Immature natural killer cell (primary cell): Measurements from ENCODE around the gene HOXC5. TPM values are rescaled to one million over a fixed set of nuclear protein-coding genes. Genes with fewer than 3 reads are reported as not detected.

Experiments used
- DNase-seq, 3 donors: peaks; one replicate each; pipeline ENCODE4 v3.0.0; 2022; ENCODE audit warnings: mixed read lengths in 1 of 3
- H3K27ac Mint-ChIP-seq, 6 donors: one replicate each; pipeline ENCODE4 v1.8.0; 2020; ENCODE audit warnings: mixed read lengths in 6 of 6, mild to moderate bottlenecking in 5 of 6, inconsistent platforms in 4 of 6, moderate library complexity in 3 of 6
- H3K27me3 Mint-ChIP-seq, 3 donors: one replicate each; pipeline ENCODE4 v1.8.0; 2020 to 2021; ENCODE audit warnings: low read depth in 3 of 3, mild to moderate bottlenecking in 3 of 3, mixed read lengths in 3 of 3, moderate library complexity in 3 of 3, inconsistent platforms in 1 of 3
- H3K36me3 Mint-ChIP-seq, 3 donors: one replicate each; pipeline ENCODE4 v1.8.0; 2020; ENCODE audit warnings: mixed read lengths in 3 of 3, inconsistent platforms in 2 of 3, mild to moderate bottlenecking in 2 of 3
- H3K4me1 Mint-ChIP-seq, 2 donors: one replicate each; pipeline ENCODE4 v1.8.0; 2020; ENCODE audit warnings: inconsistent platforms in 2 of 2, mild to moderate bottlenecking in 2 of 2, mixed read lengths in 2 of 2, moderate library complexity in 1 of 2
- H3K4me3 Mint-ChIP-seq, 5 donors: one replicate each; pipeline ENCODE4 v1.8.0; 2020; ENCODE audit warnings: mild to moderate bottlenecking in 5 of 5, mixed read lengths in 5 of 5, inconsistent platforms in 3 of 5, moderate library complexity in 3 of 5
- H3K9me3 Mint-ChIP-seq, 6 donors: one replicate each; pipeline ENCODE4 v1.8.0; 2020; ENCODE audit warnings: mild to moderate bottlenecking in 6 of 6, mixed read lengths in 6 of 6, inconsistent platforms in 4 of 6, moderate library complexity in 3 of 6
- polyA plus RNA-seq, 3 donors: library from polyadenylated mRNA; unstranded; fragments of 300-500 nt; fragmentation: Illumina TruSeq; gene quantifications; one replicate each; pipeline ENCODE4 v1.2.3, GENCODE V29; 2021

HOXC5 gene
- polyA plus RNA-seq, 3 donors from 2014 or later = not detected

DNA sequence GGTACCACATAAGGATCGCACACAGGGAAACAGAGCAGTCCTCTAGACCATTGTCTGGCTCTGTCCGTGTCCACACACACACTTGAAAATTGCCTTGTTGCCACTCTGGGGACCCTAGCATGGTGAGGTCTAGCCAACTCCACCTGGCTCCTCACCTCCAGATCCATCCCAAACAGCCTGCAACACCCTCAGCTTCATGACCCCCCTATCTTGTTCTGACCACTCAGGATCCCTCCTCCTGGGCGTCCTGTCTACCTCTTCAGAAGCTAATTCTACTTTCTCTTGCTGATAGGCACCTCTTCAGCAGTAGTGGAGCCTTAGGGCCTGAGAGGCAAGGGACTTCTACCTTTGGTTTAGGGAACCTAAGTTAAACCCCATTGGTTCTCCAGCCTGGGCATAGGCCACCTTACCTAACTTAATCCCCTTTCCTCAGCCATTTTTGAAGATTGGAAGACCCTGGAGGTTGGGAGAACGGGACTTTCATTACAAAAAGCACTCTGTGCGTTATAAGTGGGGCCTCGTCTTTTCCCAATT is 697 bp upstream of the HOXC5 start:
- peaks cover 20 to 32% of the 10 kb centered on the region in 2 donors for H3K4me1 Mint-ChIP-seq
- DNase-seq = no peak

DNA sequence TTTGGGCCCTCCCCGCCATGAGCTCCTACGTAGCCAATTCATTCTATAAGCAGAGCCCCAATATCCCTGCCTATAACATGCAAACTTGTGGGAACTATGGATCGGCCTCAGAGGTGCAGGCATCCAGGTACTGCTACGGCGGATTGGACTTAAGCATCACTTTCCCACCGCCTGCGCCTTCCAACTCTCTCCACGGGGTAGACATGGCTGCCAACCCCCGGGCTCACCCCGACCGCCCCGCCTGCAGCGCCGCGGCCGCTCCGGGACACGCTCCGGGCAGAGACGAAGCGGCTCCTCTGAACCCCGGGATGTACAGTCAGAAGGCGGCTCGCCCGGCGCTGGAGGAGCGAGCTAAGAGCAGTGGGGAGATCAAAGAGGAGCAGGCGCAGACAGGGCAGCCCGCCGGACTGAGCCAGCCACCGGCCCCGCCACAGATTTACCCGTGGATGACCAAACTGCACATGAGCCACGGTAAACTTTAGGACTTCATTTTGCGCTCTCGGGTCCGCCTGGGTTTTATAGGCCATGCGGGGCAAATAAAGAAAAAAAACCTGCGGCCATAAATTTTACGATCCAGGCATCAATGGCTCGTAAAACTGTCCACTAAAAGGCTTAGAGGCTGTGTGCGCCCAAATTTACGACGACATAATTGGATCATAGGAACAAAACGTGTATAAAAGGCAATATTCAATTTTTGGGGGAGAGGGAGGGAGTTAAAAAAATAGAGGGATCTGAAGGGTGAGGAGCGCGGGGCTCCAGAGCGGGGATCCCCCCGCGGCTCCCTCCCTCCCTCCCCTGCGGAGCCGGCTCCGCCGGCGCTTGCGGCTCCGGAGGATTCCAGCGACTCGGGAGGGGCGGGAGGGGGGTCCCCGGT is 493 bp downstream of the HOXC5 start:
- peak in 1 of 3 donors; percentile 34 for DNase-seq
- Mint-ChIP-seq H3K27me3 (peaks cover 37 to 61% (median 58%) of the 10 kb centered on the region in 3 donors), H3K9me3 (peaks cover 0 to 2% (median 0%) of the 10 kb centered on the region in 6 donors), H3K4me3 (peak overlapping the region; percentile 72 to 91 (median 84)), H3K36me3 (no peaks in the 10 kb centered on the region), H3K27ac (peak overlapping the region in 1 of 6 donors; percentile 14), H3K4me1 (peaks cover 20 to 31% of the 10 kb centered on the region in 2 donors)

More for the DNA sequence above, 697 bp upstream of the HOXC5 start:
- Mint-ChIP-seq H3K27me3 (peaks cover 37 to 63% (median 60%) of the 10 kb centered on the region in 3 donors), H3K36me3 (no peaks in the 10 kb centered on the region), H3K27ac (no peak overlapping the region), H3K9me3 (peaks cover 0 to 2% (median 0%) of the 10 kb centered on the region in 6 donors), H3K4me3 (peak overlapping the region in 1 of 5 donors; percentile 20)

DNA sequence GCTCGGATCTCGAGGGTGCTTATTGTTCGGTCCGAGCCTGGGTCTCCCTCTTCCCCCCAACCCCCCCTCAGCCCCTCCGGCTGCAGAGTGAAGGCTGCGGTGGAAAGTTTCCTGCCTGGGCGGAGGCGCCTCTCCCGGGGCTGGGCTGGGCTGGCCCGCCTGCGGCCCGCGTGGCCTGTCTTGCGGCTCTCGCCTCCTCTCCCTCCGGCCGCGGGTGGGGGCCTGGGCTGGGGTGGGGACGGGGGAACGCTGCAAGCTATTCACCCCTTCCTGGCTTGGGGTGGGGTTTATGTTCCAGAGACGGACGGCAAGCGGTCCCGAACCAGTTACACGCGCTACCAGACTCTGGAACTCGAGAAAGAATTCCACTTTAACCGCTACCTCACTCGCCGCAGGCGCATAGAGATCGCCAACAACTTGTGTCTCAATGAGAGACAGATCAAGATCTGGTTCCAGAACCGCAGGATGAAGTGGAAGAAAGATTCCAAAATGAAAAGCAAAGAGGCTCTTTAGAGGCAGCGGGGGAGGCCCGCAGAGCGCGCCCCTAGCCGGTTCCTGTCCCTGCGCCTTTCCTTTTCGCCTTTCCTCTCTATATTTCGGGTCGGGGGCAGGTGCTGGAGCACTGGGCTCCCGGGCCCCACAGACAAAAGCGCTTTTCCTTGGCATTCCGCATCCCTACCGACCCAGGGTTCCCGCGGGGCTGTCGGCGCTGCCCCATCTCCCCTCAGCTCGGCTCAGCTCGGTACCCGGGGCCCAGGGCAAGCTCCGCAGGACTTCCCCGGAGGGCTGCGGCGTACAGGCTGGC is 1.3 kb downstream of the HOXC5 start:
- H3K27ac Mint-ChIP-seq = no peak overlapping the region
- H3K27me3 Mint-ChIP-seq = peaks cover 43 to 56% (median 52%) of the 10 kb centered on the region in 3 donors
- H3K9me3 Mint-ChIP-seq = peaks cover 0 to 2% (median 0%) of the 10 kb centered on the region in 6 donors
- no peak for DNase-seq
- H3K36me3 Mint-ChIP-seq = no peaks in the 10 kb centered on the region
- peaks cover 20 to 27% of the 10 kb centered on the region in 2 donors for H3K4me1 Mint-ChIP-seq
- H3K4me3 Mint-ChIP-seq = peak overlapping the region; percentile 71 to 90 (median 82)

DNA sequence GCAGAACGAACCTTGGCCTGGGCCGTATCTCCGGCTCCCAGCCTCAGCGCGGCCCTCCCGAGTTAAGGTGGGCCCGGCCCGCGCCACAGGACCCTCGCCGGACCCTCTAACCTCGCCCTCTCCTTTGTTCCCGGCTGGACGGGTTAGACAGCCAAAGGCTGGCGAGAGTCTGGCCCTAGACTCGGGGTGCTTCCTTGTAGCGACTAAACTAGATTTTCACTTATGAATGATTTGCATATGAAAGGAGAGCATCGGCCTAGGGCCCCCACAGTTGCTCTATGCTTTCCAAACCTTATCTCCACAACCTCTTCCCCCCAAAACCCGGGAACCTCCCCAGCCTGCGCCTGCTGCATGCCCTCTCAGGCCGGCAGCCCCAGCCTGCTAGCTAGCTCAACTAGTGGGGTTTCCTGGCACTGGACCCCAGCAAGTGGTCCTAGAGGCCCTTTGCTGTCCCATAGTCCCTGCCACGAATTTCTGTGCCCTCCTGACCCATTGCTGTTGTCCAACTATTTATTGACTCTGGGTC is 2.0 kb downstream of the HOXC5 start:
- Mint-ChIP-seq H3K4me1 (peaks cover 20 to 27% of the 10 kb centered on the region in 2 donors), H3K27ac (peak overlapping the region in 1 of 6 donors; percentile 61), H3K9me3 (peaks cover 0 to 2% (median 0%) of the 10 kb centered on the region in 6 donors), H3K27me3 (peaks cover 41 to 51% (median 50%) of the 10 kb centered on the region in 3 donors), H3K4me3 (peak overlapping the region; percentile 57 to 90 (median 71)), H3K36me3 (no peaks in the 10 kb centered on the region)
- no peak for DNase-seq

DNA sequence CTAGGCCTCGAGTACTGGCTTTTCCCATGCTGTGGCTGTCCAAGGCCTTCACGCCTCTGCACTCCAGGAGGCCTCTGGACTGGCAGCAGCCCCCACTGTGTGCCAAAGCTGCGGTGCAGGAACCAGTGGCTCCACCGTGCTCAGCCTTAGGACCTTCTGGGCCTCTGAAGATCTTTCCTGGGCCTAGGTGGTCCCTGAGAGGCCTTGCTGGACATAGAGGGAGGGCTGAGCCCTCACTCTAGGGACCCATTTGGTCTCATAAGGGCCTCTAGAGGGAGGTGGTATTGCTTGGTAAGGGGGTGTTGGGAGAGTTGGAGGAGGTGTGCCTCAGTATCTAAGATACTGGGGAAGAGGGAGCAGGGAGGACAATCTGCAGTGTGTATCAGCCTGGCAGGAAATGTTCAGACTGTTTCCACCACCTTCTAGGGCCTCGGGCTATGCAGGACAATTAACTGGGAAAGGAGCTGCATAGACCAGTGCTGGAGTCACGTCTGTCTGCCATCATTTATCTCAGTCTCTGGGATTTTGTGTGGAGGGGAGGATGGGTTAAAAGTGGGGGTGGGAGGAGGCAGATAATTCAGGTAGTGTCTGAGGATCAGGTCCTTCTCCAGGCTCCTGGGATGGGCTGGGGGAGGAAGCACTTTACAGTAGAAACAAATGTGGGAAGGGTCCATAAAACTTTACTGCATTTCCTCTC is 2.9 kb downstream of the HOXC5 start:
- peaks cover 0 to 2% (median 0%) of the 10 kb centered on the region in 6 donors for H3K9me3 Mint-ChIP-seq
- no peak overlapping the region for H3K27ac Mint-ChIP-seq
- H3K36me3 Mint-ChIP-seq = no peaks in the 10 kb centered on the region
- peaks cover 36 to 54% (median 45%) of the 10 kb centered on the region in 3 donors for H3K27me3 Mint-ChIP-seq
- DNase-seq = no peak
- H3K4me3 Mint-ChIP-seq = no peak overlapping the region
- peaks cover 20 to 27% of the 10 kb centered on the region in 2 donors for H3K4me1 Mint-ChIP-seq

DNA sequence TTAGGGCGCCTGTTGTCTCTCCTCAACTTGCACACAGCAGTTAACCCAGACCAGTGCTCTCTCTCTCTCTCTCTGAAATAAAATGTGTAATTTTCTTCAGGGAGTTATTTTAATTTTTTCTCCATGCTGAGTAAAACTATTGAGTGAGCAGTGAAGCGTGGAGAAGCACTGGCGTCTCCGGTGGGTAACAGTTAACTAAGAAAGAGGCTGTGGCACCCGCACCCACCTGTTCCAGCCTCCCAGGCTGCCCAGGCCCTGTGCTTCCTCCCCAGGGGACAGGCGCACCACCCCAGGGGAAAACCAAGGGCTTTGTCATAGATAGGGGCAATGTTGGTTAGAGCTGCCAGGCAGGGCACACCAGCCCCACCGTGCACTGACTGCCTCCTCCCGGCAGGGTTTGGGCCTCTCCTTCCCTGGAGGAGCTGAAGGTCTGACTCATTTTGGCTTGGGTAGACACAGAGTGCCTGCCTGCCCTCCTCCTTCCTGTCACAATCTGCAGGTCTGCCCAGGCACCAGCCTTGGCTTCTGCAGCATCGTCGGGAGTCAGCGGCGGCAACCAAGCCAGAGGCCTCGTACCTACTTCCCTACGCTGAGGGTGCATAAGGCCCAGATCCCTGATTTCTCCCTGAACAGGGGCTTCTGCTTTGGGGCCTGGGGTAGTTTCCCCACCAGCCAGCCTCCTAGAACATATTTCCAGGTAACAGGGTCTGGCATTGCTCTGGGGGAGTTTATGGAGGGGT is 3.9 kb downstream of the HOXC5 start:
- Mint-ChIP-seq H3K36me3 (no peaks in the 10 kb centered on the region), H3K4me3 (no peak overlapping the region), H3K27me3 (peaks cover 37 to 48% (median 43%) of the 10 kb centered on the region in 3 donors), H3K9me3 (peaks cover 0 to 2% (median 0%) of the 10 kb centered on the region in 6 donors), H3K4me1 (peaks cover 20 to 27% of the 10 kb centered on the region in 2 donors), H3K27ac (no peak overlapping the region)
- DNase-seq = no peak

DNA sequence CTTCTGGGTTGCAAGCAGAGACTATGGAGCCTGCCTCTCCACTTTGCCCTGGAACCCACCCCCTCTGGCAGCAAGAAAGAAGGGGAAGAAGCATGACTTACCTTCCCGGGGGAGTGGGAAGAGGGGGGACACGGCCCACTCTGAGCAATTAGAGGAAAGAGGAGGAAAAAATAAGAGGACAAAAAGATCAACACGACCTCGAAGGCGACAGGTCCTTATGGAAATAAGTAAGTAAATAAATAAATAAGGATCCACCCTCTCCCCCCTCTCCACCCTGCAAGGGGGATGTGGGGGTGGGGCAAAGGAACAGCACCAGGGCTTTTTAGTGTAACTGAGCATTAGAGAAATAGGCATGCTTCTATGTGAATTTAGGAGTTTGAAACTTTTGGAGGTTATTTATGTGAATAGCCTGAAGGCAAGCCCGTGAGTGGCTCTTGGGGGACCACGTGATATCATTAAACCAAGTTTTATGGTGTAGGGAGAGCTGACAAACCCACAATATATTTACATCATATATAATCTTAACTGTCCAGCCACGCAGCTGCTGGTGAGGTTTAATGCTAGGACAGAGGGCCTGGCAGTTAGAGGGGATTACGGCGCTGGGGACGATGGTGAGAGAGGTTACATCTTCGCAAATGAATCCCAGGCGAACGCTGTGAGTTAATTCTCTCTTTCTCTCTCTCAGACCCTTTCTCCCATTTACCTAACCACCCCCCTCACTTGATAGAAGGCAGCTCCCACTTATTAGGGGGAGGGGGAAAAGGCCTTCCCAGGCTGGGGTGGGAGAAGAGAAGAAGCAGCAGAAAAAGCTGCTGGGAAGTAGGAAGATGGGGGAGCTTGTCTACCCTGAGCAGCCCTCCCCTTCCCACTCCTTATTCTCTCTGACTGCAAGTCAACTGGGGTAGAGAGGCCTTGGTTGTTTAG is 4.8 kb downstream of the HOXC5 start:
- H3K9me3 Mint-ChIP-seq = peaks cover 0 to 1% (median 0%) of the 10 kb centered on the region in 6 donors

DNA sequence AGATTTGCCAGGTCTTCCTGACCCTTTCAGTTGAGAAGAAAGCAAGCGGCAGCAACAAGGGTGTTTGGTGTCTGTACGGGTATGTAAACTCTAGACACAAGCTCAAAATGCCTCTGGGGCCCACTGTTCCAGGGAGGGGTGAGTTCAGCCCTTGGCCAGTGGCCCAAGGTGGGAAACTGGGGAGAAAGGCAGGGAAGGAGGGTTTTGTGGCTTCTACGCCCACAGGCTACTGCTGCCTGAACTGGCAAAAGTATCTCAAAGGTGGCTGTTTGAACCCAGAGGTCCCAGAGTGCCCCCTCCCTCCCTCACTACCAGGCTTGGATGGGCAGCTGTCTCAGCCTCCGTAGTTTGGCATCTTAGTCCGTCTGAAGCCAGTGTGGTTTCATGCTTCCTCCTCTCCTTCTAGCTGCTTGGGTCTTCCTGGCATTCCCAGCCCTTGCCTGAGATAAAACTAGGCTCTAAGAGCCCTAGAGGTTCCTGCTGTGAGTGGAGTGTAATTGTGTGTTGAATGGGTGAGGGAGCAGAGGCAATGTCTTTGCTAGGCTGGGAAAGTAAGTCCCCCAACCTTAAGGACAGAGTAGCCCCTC is 5.5 kb downstream of the HOXC5 start:
- Mint-ChIP-seq H3K9me3 (no peaks in the 10 kb centered on the region), H3K36me3 (no peaks in the 10 kb centered on the region), H3K4me3 (no peak overlapping the region), H3K27ac (no peak overlapping the region), H3K4me1 (peaks cover 13 to 17% of the 10 kb centered on the region in 2 donors), H3K27me3 (peaks cover 28 to 39% (median 33%) of the 10 kb centered on the region in 3 donors)
- DNase-seq = no peak

More for the DNA sequence above, 4.8 kb downstream of the HOXC5 start:
- DNase-seq = no peak
- Mint-ChIP-seq H3K27me3 (peaks cover 29 to 44% (median 35%) of the 10 kb centered on the region in 3 donors), H3K36me3 (no peaks in the 10 kb centered on the region), H3K27ac (no peak overlapping the region), H3K4me3 (no peak overlapping the region), H3K4me1 (peaks cover 19 to 24% of the 10 kb centered on the region in 2 donors)

DNA sequence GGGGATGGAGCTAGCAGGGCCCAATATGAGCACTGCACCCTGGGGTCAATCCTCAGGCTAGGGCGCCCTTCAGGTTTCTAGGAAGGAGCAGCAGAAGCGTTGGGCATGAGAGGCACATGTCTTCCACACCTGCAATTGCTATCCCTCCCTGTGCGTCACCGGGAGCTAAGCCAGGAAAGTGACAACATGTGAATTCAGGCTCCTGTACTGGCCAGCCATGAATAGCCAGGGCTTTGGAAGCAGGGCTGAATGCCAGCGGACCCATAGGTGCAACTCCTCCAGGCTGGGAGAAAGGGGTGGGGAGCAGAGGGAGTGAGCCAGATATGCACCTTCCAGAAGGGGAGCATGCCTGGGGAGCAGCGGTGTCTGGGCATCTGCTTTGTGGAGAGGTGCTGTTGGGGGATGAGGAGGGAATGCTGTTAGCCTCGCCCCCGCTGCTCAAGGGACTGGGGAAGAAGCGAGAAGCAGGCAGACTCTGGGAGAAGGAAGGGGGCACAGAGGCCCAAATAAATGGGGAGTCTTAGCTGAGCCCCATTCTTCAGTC is 6.1 kb downstream of the HOXC5 start:
- Mint-ChIP-seq H3K9me3 (no peaks in the 10 kb centered on the region), H3K4me3 (no peak overlapping the region), H3K27me3 (peaks cover 29 to 37% (median 37%) of the 10 kb centered on the region in 3 donors), H3K4me1 (peaks cover 12 to 14% of the 10 kb centered on the region in 2 donors), H3K27ac (no peak overlapping the region), H3K36me3 (no peaks in the 10 kb centered on the region)
- DNase-seq = no peak

DNA sequence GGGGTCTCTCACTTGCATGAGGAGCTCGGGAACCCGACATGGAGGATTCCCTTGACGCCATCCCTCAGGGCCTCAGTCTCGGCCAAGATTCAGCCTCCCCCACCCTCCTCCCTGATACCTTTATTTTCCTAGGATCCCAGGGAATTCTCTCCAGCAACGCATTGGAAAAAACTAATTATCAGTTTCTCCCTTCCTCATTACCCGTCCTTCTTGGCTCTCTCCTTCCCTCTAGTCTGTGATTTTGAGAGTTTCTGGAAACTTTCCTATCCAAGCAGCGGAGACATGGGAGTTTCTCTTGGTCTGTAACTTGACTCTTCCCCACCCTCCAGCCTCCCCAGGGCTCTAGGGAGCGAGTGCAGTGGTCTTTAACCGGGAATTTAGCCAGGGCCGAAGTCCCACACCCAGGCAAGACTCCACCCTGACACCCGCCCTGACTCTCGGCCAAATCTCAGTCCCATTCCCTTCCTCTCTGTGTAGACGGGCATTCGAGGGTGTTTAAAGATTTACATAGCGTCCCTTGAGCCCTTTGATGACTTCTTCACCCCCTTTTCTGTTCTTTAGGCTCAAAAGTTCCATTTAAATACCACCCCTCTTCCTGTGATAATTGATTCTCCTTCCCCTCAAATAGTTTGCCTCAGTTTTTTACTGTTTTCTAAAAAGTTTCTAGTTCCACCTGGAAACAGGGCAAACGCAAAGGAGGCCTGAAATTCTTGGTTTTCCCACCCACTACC is 6.7 kb downstream of the HOXC5 start:
- no peak overlapping the region for H3K27ac Mint-ChIP-seq
- peaks cover 31 to 36% (median 33%) of the 10 kb centered on the region in 3 donors for H3K27me3 Mint-ChIP-seq
- H3K4me3 Mint-ChIP-seq = no peak overlapping the region
- no peak for DNase-seq
- peaks cover 6 to 10% of the 10 kb centered on the region in 2 donors for H3K4me1 Mint-ChIP-seq
- H3K36me3 Mint-ChIP-seq = no peaks in the 10 kb centered on the region
- no peaks in the 10 kb centered on the region for H3K9me3 Mint-ChIP-seq

DNA sequence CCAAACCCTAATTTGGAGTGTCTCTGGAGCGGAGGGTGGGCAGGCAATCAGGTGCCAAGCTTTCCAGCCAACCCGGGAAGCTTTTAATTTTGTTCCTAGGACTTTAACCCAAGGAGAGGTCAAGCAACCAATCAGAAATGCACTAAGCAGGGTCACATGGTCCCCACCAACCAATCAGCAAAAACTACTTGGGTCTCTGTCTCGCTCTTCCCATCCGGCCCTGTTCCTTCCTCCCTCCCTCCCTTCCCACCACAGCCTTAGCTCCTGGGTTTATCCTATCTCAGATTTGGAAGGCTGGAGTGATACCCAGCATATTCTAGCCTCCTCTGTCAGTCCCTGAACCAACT is 7.3 kb downstream of the HOXC5 start:
- Mint-ChIP-seq H3K9me3 (no peaks in the 10 kb centered on the region), H3K4me1 (peaks cover 3 to 8% of the 10 kb centered on the region in 2 donors), H3K27me3 (peaks cover 33 to 38% (median 37%) of the 10 kb centered on the region in 3 donors), H3K27ac (no peak overlapping the region), H3K36me3 (no peaks in the 10 kb centered on the region), H3K4me3 (no peak overlapping the region)
- DNase-seq = no peak
